GM12864 (cell line): ENCODE data around the gene ADGRG3.

Experiments used
- DNase-seq: peaks from one replicate; pipeline ENCODE4 v3.0.0-alpha.2; 2011; ENCODE audit warnings: low read depth
- H3K4me3 ChIP-seq: 2 replicates; pipeline ENCODE4 v1.5.1; 2011; ENCODE audit warnings: mild to moderate bottlenecking, low read depth, low read length, control low read depth
- CTCF ChIP-seq: IDR thresholded peaks from 2 replicates; pipeline ENCODE4 v1.5.1; 2011; ENCODE audit warnings: low read depth, mild to moderate bottlenecking, moderate library complexity, low read length, control low read depth, inconsistent platforms; ENCODE audit errors: missing control alignments

ADGRG3 gene

GRCh38 chr16:57668263-57668571 lies at the start of gene ADGRG3:
ADGRG3 (plus strand) TSS chr16:57668306; CDS start chr16:57668348, 42 bp downstream.
- H3K4me3 ChIP-seq, result no peak within 1 kb of the TSS
- no peak for TF ChIP-seq CTCF
- DNase-seq, result no peak

GRCh38 chr16:57619133-57619605 lies 48.9 kb upstream of the ADGRG3 start:
- DNase-seq, result no peak
- no peak for TF ChIP-seq CTCF

GRCh38 chr16:57619606-57620334 lies 48.3 kb upstream of the ADGRG3 start:
- no peak for DNase-seq
- no peak overlapping the region for H3K4me3 ChIP-seq
- TF ChIP-seq CTCF, result no peak

More at GRCh38 chr16:57619133-57619605, 48.9 kb upstream of the ADGRG3 start:
- no peak overlapping the region for H3K4me3 ChIP-seq

GRCh38 chr16:57620335-57621231 lies 47.5 kb upstream of the ADGRG3 start:
- DNase-seq, result no peak
- no peak overlapping the region for H3K4me3 ChIP-seq
- TF ChIP-seq CTCF, result no peak

- no peak overlapping the region for H3K4me3 ChIP-seq
- no peak for TF ChIP-seq CTCF
- DNase-seq, result no peak
Measured at GRCh38 chr16:57621521-57622271, 46.4 kb upstream of the ADGRG3 start.

GRCh38 chr16:57622361-57623250 lies 45.5 kb upstream of the ADGRG3 start:
- H3K4me3 ChIP-seq, result no peak overlapping the region
- DNase-seq, result no peak
- TF ChIP-seq CTCF, result no peak
